HG02678 (cell line): ENCODE measurements around the gene PSTPIP1.

Experiments
- ATAC-seq: cut with Tn5 transposase; IDR thresholded peaks from one replicate; pipeline ENCODE4 v1.9.1; 2021; ENCODE audit warnings: mild to moderate bottlenecking, moderate library complexity; ENCODE audit not compliant: unreplicated experiment

Gene PSTPIP1

DNA sequence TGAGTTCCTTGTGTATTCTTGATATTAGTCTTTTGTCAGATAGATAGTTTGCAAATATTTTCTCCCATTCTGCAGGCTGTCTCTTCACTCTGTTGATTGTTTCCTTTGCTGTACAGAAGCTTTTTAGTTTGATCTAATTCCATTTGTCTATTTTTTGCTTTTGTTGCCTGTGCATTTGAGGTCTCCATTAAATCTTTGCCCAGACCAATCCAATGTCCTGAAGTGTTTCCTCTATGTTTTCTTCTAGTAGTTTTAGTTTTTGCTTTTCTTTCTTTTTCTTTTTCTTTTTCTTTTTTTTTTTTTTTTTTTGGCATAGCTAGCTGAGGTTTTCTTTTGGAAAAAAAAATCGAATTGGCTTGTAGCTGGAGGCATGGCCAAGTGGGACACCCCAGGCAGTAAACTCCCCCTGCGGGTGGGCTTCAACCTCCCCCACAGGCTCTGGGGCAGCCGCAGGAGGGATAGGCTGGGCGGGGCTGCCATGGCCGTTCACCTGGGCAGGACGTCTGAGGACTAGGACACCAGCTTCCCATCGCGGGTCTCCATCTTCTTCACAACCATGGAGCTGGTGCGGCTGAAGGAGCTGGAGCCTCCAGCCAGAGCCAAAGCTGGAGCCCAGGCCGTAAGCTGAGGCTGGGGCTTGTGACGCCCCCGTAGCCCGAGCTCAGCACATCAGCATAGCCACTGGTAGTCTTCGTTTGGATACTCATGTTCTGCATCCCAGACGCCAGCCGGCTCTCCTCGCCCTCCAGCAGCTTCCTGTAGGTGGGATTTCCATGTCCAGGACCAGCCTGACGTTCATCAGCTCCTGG, 16.2 kb upstream of the PSTPIP1 start:
- ATAC-seq = no peak

- no peak for ATAC-seq
Measured at GRCh38 chr15:76979331-76979925, 15.5 kb upstream of the PSTPIP1 start.

GRCh38 chr15:76979996-76980520, 14.9 kb upstream of the PSTPIP1 start:
- ATAC-seq = no peak

- ATAC-seq = no peak
Measured at GRCh38 chr15:76982356-76982755, 12.6 kb upstream of the PSTPIP1 start.

DNA sequence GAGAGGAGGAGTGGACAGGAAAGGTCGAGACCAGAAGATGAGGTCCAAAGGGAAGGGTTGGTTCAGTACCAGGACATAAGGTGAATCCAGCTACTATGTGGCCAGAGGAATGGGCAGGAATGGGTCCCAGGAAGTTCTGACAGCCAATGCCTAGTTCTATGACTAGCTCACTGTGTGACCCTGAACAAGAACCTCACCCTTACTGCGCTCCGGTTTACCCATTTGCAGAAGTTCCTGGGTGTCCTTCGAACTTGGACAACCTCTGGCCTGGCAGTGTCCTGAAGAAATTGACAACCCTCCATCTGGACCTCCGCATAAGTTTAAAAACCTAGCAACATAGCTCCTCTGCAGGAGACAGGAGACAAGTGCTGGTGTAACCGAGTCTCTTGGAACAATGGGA, 12.2 kb upstream of the PSTPIP1 start:
- no peak for ATAC-seq

GRCh38 chr15:76983590-76984375, 11.1 kb upstream of the PSTPIP1 start:
- no peak for ATAC-seq

DNA sequence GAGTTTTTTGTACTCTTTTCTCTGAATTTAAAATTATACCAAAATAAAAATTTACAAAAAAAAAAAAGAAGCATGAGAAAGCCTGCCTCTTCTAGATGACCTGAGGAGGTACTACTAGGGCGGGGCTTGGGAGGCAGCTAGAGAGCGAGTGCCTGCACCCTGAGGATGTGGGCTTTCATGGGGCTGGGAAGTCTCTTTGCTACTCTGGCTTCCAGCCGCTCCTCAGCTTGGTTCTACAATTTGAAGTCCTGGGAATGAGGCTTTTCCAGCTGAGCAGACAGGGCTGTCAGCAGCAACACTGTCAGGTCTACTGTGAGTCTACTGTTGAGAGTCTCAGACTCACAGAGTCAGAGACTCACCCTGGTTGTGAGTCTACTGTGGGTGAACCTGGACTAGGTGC, 8.2 kb upstream of the PSTPIP1 start:
- ATAC-seq = no peak

- ATAC-seq = no peak
Measured at GRCh38 chr15:76987276-76987675, 7.7 kb upstream of the PSTPIP1 start.

DNA sequence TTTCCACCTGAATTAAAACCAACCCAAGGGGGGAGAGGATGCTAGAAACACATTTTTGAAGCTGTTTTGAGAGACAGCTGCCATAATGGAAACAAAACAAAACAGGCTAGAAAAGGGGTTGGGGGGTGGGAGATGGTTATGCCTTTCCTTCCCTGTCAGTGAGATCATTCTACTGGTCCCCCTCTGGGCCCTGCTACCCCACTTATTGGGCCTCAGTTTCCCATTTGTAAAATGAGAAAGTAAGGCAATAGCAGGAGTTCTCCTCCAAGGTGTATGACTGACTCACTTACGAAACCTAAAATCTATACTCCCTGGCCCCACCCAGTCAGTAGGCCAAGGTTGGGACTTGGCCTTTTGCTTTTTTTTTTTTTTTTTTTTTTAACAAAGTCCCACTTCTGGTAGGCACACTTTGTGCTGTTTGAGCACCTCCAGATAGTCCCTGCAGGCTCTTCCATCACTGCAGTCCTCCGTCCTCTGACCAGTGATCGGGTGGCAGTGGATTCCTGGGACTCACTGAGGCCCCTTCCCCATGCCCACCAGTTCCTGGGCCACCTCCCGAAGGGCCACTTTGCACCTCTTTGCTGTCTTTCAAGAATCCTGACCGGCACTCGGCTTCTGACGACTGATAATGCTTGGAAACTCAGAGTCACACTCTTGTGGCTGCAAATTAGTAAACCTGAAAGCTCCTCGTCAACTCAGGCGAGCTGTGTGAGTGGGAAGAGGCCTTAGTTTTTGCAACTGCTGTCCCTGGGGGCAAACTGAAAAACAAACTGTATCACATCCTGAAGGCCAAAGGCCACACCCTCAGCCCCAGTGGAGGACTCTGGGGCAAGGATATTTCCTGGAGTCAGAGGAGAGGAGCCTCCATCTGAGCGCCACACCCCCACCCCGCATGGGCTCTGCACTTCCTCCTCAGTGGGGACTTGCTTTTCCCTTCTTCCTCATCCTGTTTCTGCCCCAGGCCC, 6.7 kb upstream of the PSTPIP1 start:
- ATAC-seq = peak; percentile 82

GRCh38 chr15:76988867-76989780, 5.8 kb upstream of the PSTPIP1 start:
- ATAC-seq = peak; percentile 6

DNA sequence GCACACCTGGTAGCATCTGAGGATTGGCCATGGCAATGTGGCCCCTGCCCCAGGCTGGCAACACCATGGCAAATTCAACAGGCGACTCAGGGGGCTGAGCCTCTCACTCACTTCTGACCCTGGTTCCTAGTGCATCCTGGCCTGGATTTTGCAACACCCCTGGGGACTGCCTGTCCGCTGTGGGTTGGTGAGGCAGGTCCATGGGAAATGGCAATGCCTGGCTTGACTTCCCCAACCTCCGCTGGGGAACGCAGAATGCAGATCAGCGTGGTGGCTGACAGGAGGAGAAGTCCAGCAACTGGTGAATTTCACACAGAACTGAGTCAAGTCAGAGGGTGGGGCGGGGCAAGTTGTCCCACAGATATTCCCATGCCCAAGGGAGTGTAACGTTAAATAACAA, 3.9 kb upstream of the PSTPIP1 start:
- ATAC-seq = no peak

- ATAC-seq = no peak
Measured at GRCh38 chr15:76991741-76992645, 2.9 kb upstream of the PSTPIP1 start.

DNA sequence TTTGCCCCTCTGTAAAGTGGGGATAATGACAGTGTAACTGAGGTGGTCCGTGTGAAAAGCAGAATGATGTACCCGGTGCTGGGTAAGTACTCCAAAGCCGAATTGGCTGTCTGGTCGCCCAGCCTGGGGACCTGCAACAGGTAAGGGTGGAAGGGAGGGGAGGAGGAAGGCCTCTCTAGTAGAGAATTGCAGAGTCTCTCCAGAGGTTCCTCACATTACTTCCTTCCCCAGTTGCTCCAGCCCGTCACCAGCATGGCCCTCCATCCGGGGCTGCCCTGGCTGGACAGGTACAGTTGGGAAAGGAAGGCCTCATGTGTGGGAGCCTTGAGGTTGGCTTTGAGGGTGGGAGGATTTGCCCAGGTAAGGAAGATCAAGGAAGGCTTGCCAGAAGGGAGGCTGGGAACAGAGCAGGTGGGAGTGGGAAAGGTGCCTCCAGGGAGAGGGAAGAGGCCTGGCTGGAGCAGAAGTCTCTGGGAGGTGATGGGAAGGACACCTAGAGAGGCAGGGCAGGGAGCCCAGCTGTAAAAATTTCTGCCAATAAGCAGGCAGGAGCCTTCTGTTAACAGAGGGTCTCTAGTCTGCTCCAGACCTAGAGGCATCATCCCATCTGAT, 1.7 kb upstream of the PSTPIP1 start:
- no peak for ATAC-seq

DNA sequence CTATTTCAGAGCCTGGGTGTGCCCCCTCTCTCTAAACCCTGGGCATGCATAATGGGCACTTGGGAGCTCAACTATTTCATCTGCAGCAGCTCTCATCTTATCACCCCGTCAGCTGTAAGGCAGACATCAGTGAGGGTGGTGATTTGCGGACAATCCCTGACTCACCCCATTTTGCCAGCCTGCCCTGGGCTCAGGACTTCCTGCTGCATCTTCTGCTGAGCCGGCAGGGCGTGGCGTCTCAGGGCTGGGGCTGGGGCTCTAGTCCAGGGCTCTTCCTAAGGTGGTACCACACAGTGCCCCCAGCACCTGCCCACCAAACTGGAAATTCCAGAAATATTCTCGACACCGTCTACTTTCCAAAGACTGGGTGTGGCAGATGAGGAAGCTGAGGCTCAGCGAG, 925 bp upstream of the PSTPIP1 start:
- ATAC-seq = no peak

- ATAC-seq = no peak
Measured at GRCh38 chr15:76994496-76994895, 430 bp upstream of the PSTPIP1 start.

- ATAC-seq = no peak
Measured at GRCh38 chr15:76996076-76996525, 1.2 kb downstream of the PSTPIP1 start.

GRCh38 chr15:76996526-76997401, 1.8 kb downstream of the PSTPIP1 start:
- no peak for ATAC-seq
